Midbrain (tissue), 1 donor: ENCODE measurements around the gene PTGR1.

Experiments used
- DNase-seq: peaks from one replicate; lab custom pipeline; 2025; lab: John Stamatoyannopoulos, UW

Gene PTGR1

DNA sequence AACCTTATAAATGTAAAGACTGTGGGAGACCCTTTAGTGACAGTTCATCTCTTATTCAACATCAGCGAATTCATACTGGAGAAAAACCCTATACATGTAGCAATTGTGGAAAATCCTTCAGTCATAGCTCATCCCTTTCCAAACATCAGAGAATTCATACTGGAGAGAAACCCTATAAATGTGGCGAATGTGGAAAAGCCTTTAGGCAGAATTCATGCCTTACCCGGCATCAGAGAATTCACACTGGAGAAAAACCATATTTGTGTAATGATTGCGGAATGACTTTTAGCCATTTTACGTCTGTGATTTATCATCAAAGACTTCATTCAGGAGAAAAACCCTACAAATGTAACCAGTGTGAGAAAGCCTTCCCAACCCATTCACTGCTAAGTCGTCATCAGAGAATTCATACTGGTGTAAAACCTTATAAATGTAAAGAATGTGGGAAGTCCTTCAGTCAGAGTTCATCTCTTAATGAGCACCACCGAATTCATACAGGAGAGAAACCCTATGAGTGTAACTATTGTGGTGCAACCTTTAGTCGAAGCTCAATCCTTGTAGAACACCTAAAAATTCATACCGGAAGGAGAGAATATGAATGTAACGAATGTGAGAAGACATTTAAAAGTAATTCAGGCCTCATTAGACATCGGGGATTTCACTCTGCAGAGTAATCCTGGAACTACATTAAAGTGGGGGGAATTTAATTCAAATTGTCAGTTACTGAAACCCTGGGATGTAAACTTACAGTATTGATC, 56.8 kb downstream of the PTGR1 start:
- no peak for DNase-seq

DNA sequence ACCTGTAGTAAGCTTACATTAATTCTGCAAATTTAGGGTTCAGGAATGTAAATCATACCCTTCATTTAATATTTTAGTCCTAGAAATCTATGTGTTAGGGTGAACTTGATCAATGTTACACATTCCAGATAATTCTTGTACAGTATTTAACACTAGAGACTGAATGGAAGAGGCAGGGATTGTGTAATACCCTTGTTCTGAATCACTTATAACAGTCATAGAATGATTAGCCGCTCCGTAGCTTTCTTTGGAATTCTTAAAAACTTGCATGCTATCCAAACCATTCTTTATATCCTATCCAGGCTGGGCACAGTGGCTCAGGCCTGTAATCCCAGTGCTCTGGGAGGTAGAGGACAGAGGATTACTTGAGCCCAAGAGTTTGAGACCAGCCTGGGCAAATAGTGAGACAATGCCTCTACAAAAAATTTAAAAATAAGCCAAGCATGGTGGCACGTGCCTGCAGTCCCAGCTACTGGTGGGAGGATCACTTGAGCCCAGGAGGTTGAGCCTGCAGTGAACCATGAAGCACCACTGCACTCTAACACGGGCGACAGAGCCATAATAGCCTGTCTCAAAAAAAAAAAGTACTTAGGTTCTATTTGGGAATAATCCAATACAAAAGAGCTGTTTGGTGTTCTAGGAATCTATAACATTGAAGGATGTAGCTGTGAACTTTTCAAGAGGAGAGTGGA, 66.2 kb downstream of the PTGR1 start:
- no peak for DNase-seq

GRCh38 chr9:111531716-111532115, 67.7 kb downstream of the PTGR1 start:
- no peak for DNase-seq

- DNase-seq: no peak
Measured at GRCh38 chr9:111529787-111530186, 69.7 kb downstream of the PTGR1 start.

DNA sequence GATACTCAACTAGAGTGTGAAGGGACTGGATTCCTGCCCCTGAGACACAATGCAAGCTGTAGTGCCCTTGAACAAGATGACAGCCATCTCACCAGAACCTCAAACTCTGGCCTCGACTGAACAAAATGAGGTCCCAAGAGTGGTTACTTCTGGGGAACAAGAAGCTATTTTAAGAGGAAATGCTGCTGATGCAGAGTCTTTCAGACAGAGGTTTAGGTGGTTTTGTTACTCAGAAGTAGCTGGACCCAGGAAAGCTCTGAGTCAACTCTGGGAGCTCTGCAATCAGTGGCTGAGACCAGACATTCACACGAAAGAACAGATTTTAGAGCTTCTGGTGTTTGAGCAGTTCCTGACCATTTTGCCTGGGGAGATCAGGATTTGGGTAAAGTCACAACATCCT, 72.1 kb downstream of the PTGR1 start:
- DNase-seq: no peak

GRCh38 chr9:111525056-111525977, 74.1 kb downstream of the PTGR1 start, which contains the start of gene ZNF483:
ZNF483 (plus strand) TSS chr9:111525179; CDS start chr9:111527396, 2,217 bp downstream.
- peak; percentile 87 for DNase-seq

DNA sequence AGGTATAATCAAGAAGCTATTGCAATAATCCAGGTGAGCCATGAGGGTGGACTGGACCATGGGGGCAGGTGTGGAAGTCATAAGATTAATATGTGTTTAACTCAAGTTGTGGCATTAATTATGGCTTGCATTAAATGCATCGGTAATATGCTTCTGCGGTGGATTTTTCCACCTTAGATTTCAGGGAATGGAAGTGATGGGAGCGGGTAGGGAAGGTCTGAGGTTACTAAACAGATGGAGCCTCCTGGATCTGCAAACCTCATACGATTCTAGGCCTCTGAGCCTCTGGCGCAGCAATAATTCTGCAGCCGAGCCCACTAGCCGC, 74.8 kb downstream of the PTGR1 start:
- no peak for DNase-seq

DNA sequence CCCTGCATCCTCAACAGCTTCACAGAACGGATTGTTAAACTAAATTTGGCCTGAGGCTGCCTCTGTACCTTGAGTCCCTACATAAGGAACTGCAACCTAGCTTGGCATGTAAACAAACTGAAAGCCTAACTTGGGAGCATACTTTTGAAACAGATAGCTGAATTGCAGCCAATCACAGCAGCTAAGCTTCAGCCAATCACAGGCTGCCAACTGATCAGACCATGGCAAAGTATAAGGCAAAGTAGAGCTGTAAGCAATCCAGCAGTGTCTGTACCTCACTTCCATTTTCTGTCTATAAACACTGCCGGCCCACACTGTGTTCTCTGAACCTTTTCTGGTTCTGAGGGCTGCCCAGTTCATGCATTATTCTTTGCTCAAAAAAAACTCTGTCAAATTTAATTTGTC, 83.4 kb downstream of the PTGR1 start:
- DNase-seq: no peak

DNA sequence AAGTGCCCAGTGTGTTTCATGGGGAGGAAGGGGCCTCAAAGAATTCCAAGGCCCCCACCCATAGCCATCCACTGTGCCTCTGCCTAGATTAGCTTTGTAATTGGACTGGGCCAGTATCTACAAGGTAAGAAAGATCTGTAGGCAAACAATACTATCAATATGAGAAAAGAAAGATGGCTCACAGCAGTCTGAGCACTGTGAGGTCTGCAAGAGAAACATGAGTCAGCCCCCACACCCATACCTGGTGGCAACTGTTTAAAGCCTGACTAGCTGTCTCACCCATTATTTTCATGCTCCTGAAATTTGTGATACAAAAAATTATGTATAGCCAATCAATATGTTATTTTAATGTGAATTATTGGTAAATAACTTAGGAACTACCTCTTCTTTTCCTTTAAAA, 84.5 kb downstream of the PTGR1 start:
- DNase-seq: no peak
